Sigmoid colon (tissue), 7 donors: ENCODE results near the gene RAB12. TPM values are rescaled to one million over a fixed set of nuclear protein-coding genes. Genes with fewer than 3 reads are reported as not detected.
"Not testable (repeated sequence)": the region's sequence is repeated elsewhere in the genome, so short reads cannot be mapped to it uniquely, and the experiment has no call there.

Experiments used
- DNase-seq: peaks from one replicate; pipeline ENCODE4 v3.0.0-alpha.2; 2019
- H3K27ac ChIP-seq, 4 donors: fragments of 200-600 bp; sonication (generic); one replicate each; pipeline ENCODE4 v1.5.1; 2016 to 2019; ENCODE audit warnings: mild to moderate bottlenecking in 1 of 4
- H3K27me3 ChIP-seq, 3 donors: fragments of 200-600 bp; sonication (generic); one replicate each; pipeline ENCODE4 v1.5.1; 2019; ENCODE audit warnings: mild to moderate bottlenecking in 1 of 3
- H3K36me3 ChIP-seq, 4 donors: fragments of 200-600 bp; sonication (generic); one replicate each; pipeline ENCODE4 v1.5.1; 2016 to 2019
- H3K4me1 ChIP-seq, 4 donors: fragments of 200-600 bp; sonication (generic); one replicate each; pipeline ENCODE4 v1.5.1; 2017 to 2019
- H3K4me3 ChIP-seq, 4 donors: fragments of 200-600 bp; sonication (generic); one replicate each; pipeline ENCODE4 v1.5.1; 2017 to 2019; ENCODE audit warnings: mild to moderate bottlenecking in 2 of 4, moderate library complexity in 1 of 4
- H3K9me3 ChIP-seq, 4 donors: fragments of 200-600 bp in 3 of 4; sonication (generic) in 3 of 4; one replicate each; pipeline versions ENCODE4 v1.5.1 to v1.6.1; 2013 to 2019
- CTCF ChIP-seq, 4 experiments: fragments of 450-650 bp in 3 of 4; fragments of 200-600 bp in 1 of 4; IDR thresholded peaks; one replicate each; pipeline ENCODE4 v1.5.1; 2016 to 2019; ENCODE audit warnings: antibody characterized with exemption in 4 of 4, mild to moderate bottlenecking in 3 of 4, moderate library complexity in 2 of 4
- EP300 ChIP-seq, 4 donors: sonication (generic); formaldehyde crosslinking; IDR thresholded peaks; one replicate each; pipeline ENCODE4 v1.6.1; 2017; ENCODE audit warnings: antibody characterized with exemption in 4 of 4
- POLR2A ChIP-seq, 2 donors: fragments of 450-650 bp; IDR thresholded peaks; one replicate each; pipeline ENCODE4 v1.6.1; 2016; ENCODE audit warnings: antibody characterized with exemption in 2 of 2, mild to moderate bottlenecking in 2 of 2, moderate library complexity in 2 of 2
- POLR2AphosphoS5 ChIP-seq, 4 donors: sonication (generic); formaldehyde crosslinking; IDR thresholded peaks; one replicate each; pipeline ENCODE4 v1.6.1; 2017; ENCODE audit warnings: antibody characterized with exemption in 4 of 4
- WGBS, 2 donors: extraction: QIAGEN DNeasy Blood & Tissue Kit; methylation state at CpG; one replicate each; pipeline ENCODE4 v1.1.7; 2013; 5-methylcytosine and 5-hydroxymethylcytosine counted together
- intact Hi-C: fragments of 100-400 bp; cut with DNase I; formaldehyde crosslinking; loops from one replicate; pipeline ENCODE4 v1.15.1; 2023
- polyA plus RNA-seq, 3 donors: library from polyadenylated mRNA; stranded (reverse); fragments of 200-250 nt; gene quantifications; one replicate each; pipeline ENCODE4 v1.2.3, GENCODE V29; 2013
- total RNA-seq, 4 donors: library from RNA; depleted of rRNA; stranded (reverse); fragments of >200 nt; gene quantifications; one replicate each; pipeline ENCODE4 v1.1.0, GENCODE V29; 2016
- donor health status: healthy with polysubstance abuse.
- donor health status: Bipolar disorder and iron deficiency.
- donor health status: healthy.

The RAB12 gene
- total and polyA plus RNA-seq, 7 donors = 9.2 to 87.8 (median 69.5) TPM

DNA sequence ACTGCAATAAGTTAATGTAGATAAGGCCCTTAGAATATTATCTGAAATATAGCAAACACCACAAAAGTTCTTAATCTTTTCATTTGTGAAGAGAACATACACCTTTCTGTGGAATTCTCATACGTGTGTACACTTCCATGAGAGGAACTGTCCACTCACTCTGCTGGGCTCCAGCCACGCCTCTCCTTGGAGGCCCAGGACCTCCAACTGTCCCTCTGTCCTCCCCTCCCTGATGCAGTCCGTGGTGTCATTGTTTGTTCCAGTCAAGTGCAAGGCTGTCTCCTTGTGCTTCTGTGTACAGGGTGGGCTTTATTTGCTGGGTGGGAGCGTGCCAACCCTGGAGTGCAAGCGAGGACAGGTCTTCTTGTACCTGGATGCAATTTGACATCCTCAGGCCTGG, 8.7 kb downstream of the RAB12 start:
- H3K27me3 ChIP-seq = no peaks in the 10 kb centered on the region
- H3K27ac ChIP-seq = no peak overlapping the region
- 92 to 93% methylated on average over 5 of the region's 5 CpGs for WGBS, 2 donors
- no peak for DNase-seq
- no peaks in the 10 kb centered on the region for H3K9me3 ChIP-seq
- H3K4me3 ChIP-seq = no peak overlapping the region
- TF ChIP-seq POLR2AphosphoS5 (IDR thresholded peaks at IDR 0.05) (no peak), EP300 (IDR thresholded peaks at IDR 0.05) (no peak), POLR2A (IDR thresholded peaks at IDR 0.05) (no peak), CTCF (IDR thresholded peaks at IDR 0.05) (no peak)
- intact Hi-C loops = no loop called here
- H3K4me1 ChIP-seq = peaks cover 0 to 76% (median 55%) of the 10 kb centered on the region in 4 donors
- no peaks in the 10 kb centered on the region for H3K36me3 ChIP-seq

GRCh38 chr18:8619041-8619440, 9.8 kb downstream of the RAB12 start:
- Histone ChIP-seq H3K4me1 (peaks cover 0 to 78% (median 54%) of the 10 kb centered on the region in 4 donors), H3K4me3 (no peak overlapping the region), H3K27ac (no peak overlapping the region), H3K9me3 (no peaks in the 10 kb centered on the region), H3K36me3 (no peaks in the 10 kb centered on the region), H3K27me3 (no peaks in the 10 kb centered on the region)
- intact Hi-C loops = no loop called here
- no peak for TF ChIP-seq EP300 (IDR thresholded peaks at IDR 0.05)
- TF ChIP-seq POLR2AphosphoS5 (IDR thresholded peaks at IDR 0.05) = no peak
- WGBS, 2 donors = 75 to 93% methylated on average over 5 of the region's 5 CpGs
- no peak for DNase-seq

GRCh38 chr18:8619835-8620577, 10.8 kb downstream of the RAB12 start:
- no peak overlapping the region for H3K4me3 ChIP-seq
- no peaks in the 10 kb centered on the region for H3K27me3 ChIP-seq
- no peak for DNase-seq
- no peaks in the 10 kb centered on the region for H3K9me3 ChIP-seq
- H3K4me1 ChIP-seq = peaks cover 0 to 76% (median 47%) of the 10 kb centered on the region in 4 donors
- H3K36me3 ChIP-seq = peaks cover 0 to 6% (median 0%) of the 10 kb centered on the region in 4 donors
- WGBS, 2 donors = 86 to 97% methylated on average over 6 of the region's 6 CpGs
- no peak for TF ChIP-seq POLR2AphosphoS5 (IDR thresholded peaks at IDR 0.05)
- TF ChIP-seq EP300 (IDR thresholded peaks at IDR 0.05) = no peak
- no peak for TF ChIP-seq CTCF (IDR thresholded peaks at IDR 0.05)
- no peak for TF ChIP-seq POLR2A (IDR thresholded peaks at IDR 0.05)
- no peak overlapping the region for H3K27ac ChIP-seq
- intact Hi-C loops = no loop called here

DNA sequence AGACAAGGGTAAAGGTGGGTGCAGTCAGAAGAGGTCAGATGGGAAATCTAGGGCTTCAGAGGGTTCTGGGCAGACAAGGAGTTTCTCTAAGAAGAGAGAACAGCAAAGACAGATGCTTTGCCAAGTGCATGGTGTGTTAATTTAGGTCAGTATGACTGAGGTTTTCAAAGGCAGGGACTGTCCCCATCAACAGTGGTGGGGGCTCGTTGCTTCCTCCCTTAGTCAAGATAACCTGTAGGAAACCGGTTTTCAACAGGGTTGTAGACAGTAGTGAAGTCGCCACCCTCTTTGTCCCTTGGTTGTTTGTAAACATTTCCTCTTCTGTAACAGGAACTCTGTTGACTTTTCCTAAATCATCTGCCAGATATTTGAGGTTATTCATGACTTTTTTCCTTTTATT, 11.6 kb downstream of the RAB12 start:
- Histone ChIP-seq H3K36me3 (peaks cover 0 to 15% (median 4%) of the 10 kb centered on the region in 4 donors), H3K27me3 (no peaks in the 10 kb centered on the region), H3K4me1 (peaks cover 0 to 67% (median 38%) of the 10 kb centered on the region in 4 donors), H3K4me3 (no peak overlapping the region), H3K27ac (no peak overlapping the region), H3K9me3 (no peaks in the 10 kb centered on the region)
- no peak for DNase-seq
- 55 to 88% methylated on average over 3 of the region's 3 CpGs for WGBS, 2 donors
- intact Hi-C loops = no loop called here
- no peak for TF ChIP-seq EP300 (IDR thresholded peaks at IDR 0.05)
- TF ChIP-seq CTCF (IDR thresholded peaks at IDR 0.05) = no peak

GRCh38 chr18:8622625-8623024, 13.4 kb downstream of the RAB12 start:
- intact Hi-C loops, DNase-seq, H3K27ac ChIP-seq, H3K27me3 ChIP-seq, H3K9me3 ChIP-seq, H3K4me3 ChIP-seq: not testable (repeated sequence)
- 94 to 95% methylated on average over 10 of the region's 10 CpGs for WGBS, 2 donors
- Histone ChIP-seq H3K4me1 (peaks cover 0 to 51% (median 25%) of the 10 kb centered on the region in 4 donors), H3K36me3 (peaks cover 0 to 25% (median 8%) of the 10 kb centered on the region in 4 donors)
